Panc1 (cell line): ENCODE results near the gene MINDY4. TPM values are rescaled to one million over a fixed set of nuclear protein-coding genes. Genes with fewer than 3 reads are reported as not detected.

Experiments
- ATAC-seq: fragments of 200-7000 bp; cut with Tn5 transposase; 2 replicates; pipeline ENCODE4 v1.9.1; 2020; ENCODE audit warnings: mild to moderate bottlenecking, moderate library complexity
- BruUV-seq: library from RNA; stranded (reverse); fragments of 400-500 nt; replicated peaks from 2 replicates; lab custom pipeline; 2021; lab: Mats Ljungman, UMichigan
- CTCF ChIA-PET: fragments of 300-600 bp; sonication (Branson Sonifier 250); formaldehyde crosslinking; loops from one replicate; lab custom pipeline; 2022; ENCODE audit warnings: antibody characterized with exemption; lab: Charles Lee
- POLR2A ChIA-PET: fragments of 300-600 bp; sonication (Branson Sonifier 250); formaldehyde crosslinking; loops from one replicate; lab custom pipeline; 2022; ENCODE audit warnings: antibody characterized with exemption; lab: Charles Lee
- DNase-seq: peaks from one replicate; pipeline ENCODE4 v3.0.0-alpha.2; 2010; ENCODE audit warnings: low read depth, low spot score
- H3K27ac ChIP-seq: 2 replicates; pipeline ENCODE4 v1.5.1; 2011; ENCODE audit warnings: mild to moderate bottlenecking, low read length, inconsistent platforms
- H3K27me3 ChIP-seq: fragments of 200-500 bp; sonication (Bioruptor generic); 2 replicates; pipeline ENCODE4 v1.6.0; 2014; ENCODE audit warnings: low read length, inconsistent platforms; ENCODE audit not compliant: control insufficient read depth, insufficient read depth
- H3K36me3 ChIP-seq: fragments of 200-500 bp; sonication (Bioruptor generic); 2 replicates; pipeline ENCODE4 v1.5.1; 2014; ENCODE audit warnings: inconsistent platforms, mild to moderate bottlenecking, low read length, moderate library complexity; ENCODE audit not compliant: control insufficient read depth, insufficient read depth
- H3K4me1 ChIP-seq: 2 replicates; pipeline ENCODE4 v1.5.1; 2011; ENCODE audit warnings: inconsistent platforms, mild to moderate bottlenecking, low read length, moderate library complexity; ENCODE audit not compliant: control insufficient read depth, insufficient read depth
- H3K4me3 ChIP-seq, 2 experiments: 2 replicates each; pipeline ENCODE4 v1.5.1; 2011 to 2012; ENCODE audit warnings: low read depth in 2 of 2, low read length in 2 of 2, mild to moderate bottlenecking in 2 of 2, inconsistent platforms in 1 of 2, moderate library complexity in 1 of 2
- H3K9me3 ChIP-seq: fragments of 200-500 bp; sonication (Bioruptor generic); 2 replicates; pipeline ENCODE4 v1.5.1; 2014; ENCODE audit warnings: low read depth, mild to moderate bottlenecking, inconsistent platforms, low read length, moderate library complexity; ENCODE audit not compliant: control insufficient read depth, insufficient read depth
- CTCF ChIP-seq: fragments of 450-650 bp; IDR thresholded peaks from 2 replicates; pipeline ENCODE4 v1.5.1; 2017; ENCODE audit warnings: mild to moderate bottlenecking
- POLR2AphosphoS5 ChIP-seq: IDR thresholded peaks from 2 replicates; pipeline ENCODE4 v1.6.1; 2012; ENCODE audit warnings: mild to moderate bottlenecking, low read depth, low read length, moderate library complexity
- REST ChIP-seq, 2 experiments: IDR thresholded peaks; 2 replicates each; pipeline ENCODE4 v1.6.1; 2011 to 2012; ENCODE audit warnings: low read depth in 2 of 2, control low read depth in 1 of 2, low read length in 1 of 2, mild to moderate bottlenecking in 1 of 2, moderate library complexity in 1 of 2; ENCODE audit not compliant: insufficient read depth in 1 of 2
- SIN3A ChIP-seq: IDR thresholded peaks from 2 replicates; pipeline ENCODE4 v1.6.1; 2012; ENCODE audit warnings: low read depth, mild to moderate bottlenecking, low read length, moderate library complexity, borderline replicate concordance; ENCODE audit not compliant: insufficient read depth
- TCF7L2 ChIP-seq: IDR thresholded peaks from 2 replicates; pipeline ENCODE4 v1.6.1; 2011; ENCODE audit warnings: mild to moderate bottlenecking, low read depth, low read length, inconsistent platforms
- in situ Hi-C: cut with HindIII; loops from 2 replicates; pipeline ENCODE4 v1.10.0; 2016; ENCODE audit warnings: low sequenced_read_pairs, low pct_unique_long_range_greater_than_20kb
- intact Hi-C: fragments of 100-400 bp; cut with micrococcal nuclease; formaldehyde crosslinking; loops from one replicate; pipeline ENCODE4 v1.10.0; 2022; ENCODE audit not compliant: unreplicated experiment
- total RNA-seq: library from RNA; stranded (reverse); gene quantifications from one replicate; pipeline ENCODE4 v1.2.1, GENCODE V29; 2021; ENCODE audit not compliant: unreplicated experiment

MINDY4 gene
- total RNA-seq, 1 experiment from 2014 or later, result 6.2 TPM

GRCh38 chr7:30874656-30875302 is 103.6 kb downstream of the MINDY4 start:
- no peak for ATAC-seq
- intact Hi-C loops, result no loop called here
- no peaks in the 10 kb centered on the region for H3K36me3 ChIP-seq
- in situ Hi-C loops, result no loop called here
- no TSS peak for BruUV-seq
- TF ChIP-seq REST (IDR thresholded peaks at IDR 0.05; ENCODE audit: insufficient read depth in 1 of 2, low read depth in 2 of 2, low read length in 1 of 2) (no peak), SIN3A (no peak), POLR2AphosphoS5 (no peak), TCF7L2 (no peak), CTCF (no peak)
- H3K27ac ChIP-seq, result no peak overlapping the region
- no peak for DNase-seq
- H3K27me3 ChIP-seq, result no peaks in the 10 kb centered on the region
- H3K9me3 ChIP-seq, result no peaks in the 10 kb centered on the region
- POLR2A ChIA-PET, result no interaction called here
- H3K4me1 ChIP-seq, result no peaks in the 10 kb centered on the region
- H3K4me3 ChIP-seq, result no peak overlapping the region
- CTCF ChIA-PET, result no interaction called here

GRCh38 chr7:30877015-30877769 is 106.0 kb downstream of the MINDY4 start:
- no peak overlapping the region for H3K27ac ChIP-seq
- ChIA-PET POLR2A (interaction anchor here (0.7 kb wide), 1 partner anchor 1289 kb away, joined by 7 read pairs; no protein-coding TSS in a partner anchor), CTCF (no interaction called here)
- no peaks in the 10 kb centered on the region for H3K4me1 ChIP-seq
- no peaks in the 10 kb centered on the region for H3K27me3 ChIP-seq
- no peak overlapping the region for H3K4me3 ChIP-seq
- TF ChIP-seq CTCF (no peak), POLR2AphosphoS5 (no peak), TCF7L2 (no peak), REST (IDR thresholded peaks at IDR 0.05; ENCODE audit: insufficient read depth in 1 of 2, low read depth in 2 of 2, low read length in 1 of 2) (no peak), SIN3A (no peak)
- ATAC-seq (no peak), DNase-seq (no peak)
- H3K36me3 ChIP-seq, result no peaks in the 10 kb centered on the region
- in situ Hi-C loops (no loop called here), intact Hi-C loops (no loop called here)
- no TSS peak for BruUV-seq
- no peaks in the 10 kb centered on the region for H3K9me3 ChIP-seq
